Vagina (tissue), 2 donors: Measurements from ENCODE around the gene FBXW5.

Experiments
- POLR2A ChIP-seq, 2 donors: fragments of 450-650 bp; IDR thresholded peaks; one replicate each; pipeline ENCODE4 v1.6.1; 2017; ENCODE audit warnings: antibody characterized with exemption in 2 of 2, mild to moderate bottlenecking in 2 of 2, moderate library complexity in 2 of 2
- POLR2AphosphoS5 ChIP-seq, 2 donors: sonication (generic); formaldehyde crosslinking; IDR thresholded peaks; one replicate each; pipeline ENCODE4 v1.9.0; 2017; ENCODE audit warnings: antibody characterized with exemption in 2 of 2, mild to moderate bottlenecking in 2 of 2, low read depth in 1 of 2; ENCODE audit not compliant: insufficient read depth in 1 of 2
- TF ChIP-seq, protein P1 (sequence below), 3 experiments: fragments of 450-650 bp in 2 of 3; fragments of 200-600 bp in 1 of 3; sonication (generic) in 1 of 3; IDR thresholded peaks; one replicate each; pipeline ENCODE4 v1.5.1; 2017 to 2019; ENCODE audit warnings: antibody characterized with exemption in 3 of 3, mild to moderate bottlenecking in 2 of 3, moderate library complexity in 2 of 3

- TF ChIP-seq, protein P1, sequence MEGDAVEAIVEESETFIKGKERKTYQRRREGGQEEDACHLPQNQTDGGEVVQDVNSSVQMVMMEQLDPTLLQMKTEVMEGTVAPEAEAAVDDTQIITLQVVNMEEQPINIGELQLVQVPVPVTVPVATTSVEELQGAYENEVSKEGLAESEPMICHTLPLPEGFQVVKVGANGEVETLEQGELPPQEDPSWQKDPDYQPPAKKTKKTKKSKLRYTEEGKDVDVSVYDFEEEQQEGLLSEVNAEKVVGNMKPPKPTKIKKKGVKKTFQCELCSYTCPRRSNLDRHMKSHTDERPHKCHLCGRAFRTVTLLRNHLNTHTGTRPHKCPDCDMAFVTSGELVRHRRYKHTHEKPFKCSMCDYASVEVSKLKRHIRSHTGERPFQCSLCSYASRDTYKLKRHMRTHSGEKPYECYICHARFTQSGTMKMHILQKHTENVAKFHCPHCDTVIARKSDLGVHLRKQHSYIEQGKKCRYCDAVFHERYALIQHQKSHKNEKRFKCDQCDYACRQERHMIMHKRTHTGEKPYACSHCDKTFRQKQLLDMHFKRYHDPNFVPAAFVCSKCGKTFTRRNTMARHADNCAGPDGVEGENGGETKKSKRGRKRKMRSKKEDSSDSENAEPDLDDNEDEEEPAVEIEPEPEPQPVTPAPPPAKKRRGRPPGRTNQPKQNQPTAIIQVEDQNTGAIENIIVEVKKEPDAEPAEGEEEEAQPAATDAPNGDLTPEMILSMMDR (IDR thresholded peaks at IDR 0.05): no peak
- TF ChIP-seq POLR2A (IDR thresholded peaks at IDR 0.05) (no peak), POLR2AphosphoS5 (IDR thresholded peaks at IDR 0.05; ENCODE audit: insufficient read depth in 1 of 2, low read depth in 1 of 2) (no peak)
These were observed 48.5 kb downstream of the FBXW5 start for GRCh38 chr9:136896027-136896426.
